ENCODE data around the gene SPNS3.

- TF ChIP-seq POLR2A (IDR thresholded peaks at IDR 0.05; ENCODE audit: low read depth, low read length) (no peak), EZH2 (IDR thresholded peaks at IDR 0.05; ENCODE audit: borderline replicate concordance, control insufficient read depth, low read depth, low read length) (no peak), HDGF (IDR thresholded peaks at IDR 0.05) (no peak)
These were observed 59.2 kb downstream of the SPNS3 start for GRCh38 chr17:4492721-4493561.
